ENCODE measurements around the gene TES. TPM values are rescaled to one million over a fixed set of nuclear protein-coding genes. Genes with fewer than 3 reads are reported as not detected.

Gene TES
- total and polyA plus RNA-seq, 2 of the 8 experiments (the other 6 are each of a cell fraction or from before 2014, with no cell fraction given), result 18.2 to 36.3 TPM

GRCh38 chr7:116173051-116174028 is 37.0 kb upstream of the TES start:
- no peak overlapping the region for H2BK15ac ChIP-seq (ENCODE audit: low read length)
- H3K18ac ChIP-seq (ENCODE audit: extremely low read depth, low read length), result no peak overlapping the region
- FAIRE-seq (no peak), DNase-seq (ENCODE audit: low read depth in 1 of 2, low spot score in 2 of 2) (no peak)
- no peaks in the 10 kb centered on the region for H3K27me3 ChIP-seq (replicated peaks in 1 of 4; ENCODE audit: control insufficient read depth in 3 of 4, extremely low read depth in 1 of 4, insufficient read depth in 3 of 4, low read length in 3 of 4)
- no peak overlapping the region for H4K5ac ChIP-seq (ENCODE audit: insufficient read length, low read depth, low read length)
- 69% methylated on average over 8 of the region's 8 CpGs; no CpG with 5 or more reads in 1 of the 2 experiments for WGBS, 2 experiments (ENCODE audit: extremely low coverage in 1 of 2, insufficient coverage in 1 of 2, insufficient read length in 1 of 2, insufficient replicate concordance in 2 of 2, low coverage in 1 of 2, low lambda C conversion rate in 2 of 2, missing lambda C conversion rate in 1 of 2)
- ChIA-PET CTCF (ENCODE audit: partially characterized antibody) (interaction anchor here (0.6 to 6.1 kb wide), 36 partner anchors 8 to 760 kb away, joined by 3 to 46 read pairs (median 5); no protein-coding TSS in a partner anchor), POLR2A (ENCODE audit: partially characterized antibody) (no interaction called here)
- H3K4ac ChIP-seq (replicated peaks; ENCODE audit: insufficient read length, low read depth, low read length), result no peak overlapping the region
- no peaks in the 10 kb centered on the region for H3K36me3 ChIP-seq (ENCODE audit: control insufficient read depth in 2 of 4, insufficient read depth in 4 of 4, low read length in 3 of 4)
- H2AK5ac ChIP-seq (ENCODE audit: low read depth, low read length), result no peak overlapping the region
- H3K4me3 ChIP-seq (ENCODE audit: extremely low read depth in 1 of 4, insufficient read depth in 2 of 4, low read depth in 3 of 4, low read length in 4 of 4), result no peak overlapping the region
- H3K23me2 ChIP-seq (ENCODE audit: low read depth, low read length), result no peaks in the 10 kb centered on the region
- no peak overlapping the region for H3K9ac ChIP-seq (replicated peaks in 1 of 4; ENCODE audit: extremely low read depth in 1 of 4, low read depth in 3 of 4, low read length in 3 of 4)
- H3K4me2 ChIP-seq (ENCODE audit: insufficient read depth in 1 of 2, low read depth in 2 of 2, low read length in 2 of 2), result no peak overlapping the region
- H2BK120ac ChIP-seq (replicated peaks; ENCODE audit: low read depth, low read length), result no peak overlapping the region
- H3K27ac ChIP-seq (ENCODE audit: low read depth, low read length), result no peak overlapping the region
- H2BK12ac ChIP-seq (ENCODE audit: low read depth, low read length), result no peak overlapping the region
- H3K14ac ChIP-seq (ENCODE audit: insufficient read length), result no peak overlapping the region
- no peak overlapping the region for H2AFZ ChIP-seq (ENCODE audit: low read length)
- no peak overlapping the region for H2BK20ac ChIP-seq (ENCODE audit: low read length)
- no peak overlapping the region for H3K23ac ChIP-seq (ENCODE audit: insufficient read length)
- no peak overlapping the region for H2BK5ac ChIP-seq (ENCODE audit: low read depth, low read length)
- no peaks in the 10 kb centered on the region for H3K79me1 ChIP-seq (ENCODE audit: low read depth, low read length)
- H4K20me1 ChIP-seq (replicated peaks in 1 of 2; ENCODE audit: control insufficient read depth in 1 of 2, insufficient read depth in 2 of 2, low read length in 2 of 2), result no peaks in the 10 kb centered on the region
- H3K79me2 ChIP-seq (ENCODE audit: control insufficient read depth in 1 of 2, insufficient read depth in 2 of 2, low read length in 2 of 2), result no peaks in the 10 kb centered on the region
- no peaks in the 10 kb centered on the region for H3K9me3 ChIP-seq (ENCODE audit: insufficient read depth in 2 of 2, low read depth in 1 of 2, low read length in 1 of 2)
- TF ChIP-seq CTCF (IDR thresholded peaks at IDR 0.05; ENCODE audit: control extremely low read depth in 1 of 3, insufficient read depth in 1 of 3, low read depth in 1 of 3, low read length in 3 of 3) (peak in 1 of 3 experiments; percentile 18; a peak in 2 of 4 replicates), RAD21 (IDR thresholded peaks at IDR 0.05 in 1 of 2, conservative IDR thresholded peaks at IDR 0.05 in 1 of 2; ENCODE audit: low read depth in 2 of 2, low read length in 2 of 2) (peak; percentile 62 to 68), SIX5 (IDR thresholded peaks at IDR 0.05; ENCODE audit: low read depth, low read length) (no peak), RXRA (IDR thresholded peaks at IDR 0.05; ENCODE audit: insufficient read depth, low read depth, low read length) (no peak), ZNF274 (IDR thresholded peaks at IDR 0.05; ENCODE audit: borderline replicate concordance, extremely low read depth, low read length) (no peak)
- no peaks in the 10 kb centered on the region; a peak in 1 of 7 replicates for H3K4me1 ChIP-seq (replicated peaks in 1 of 4; ENCODE audit: control insufficient read depth in 3 of 4, insufficient read depth in 4 of 4, low read length in 3 of 4)
- H4K8ac ChIP-seq (ENCODE audit: extremely low read depth, insufficient read depth, low read length), result no peak overlapping the region
- H4K91ac ChIP-seq (replicated peaks; ENCODE audit: insufficient read length, low read length), result no peak overlapping the region
- no peak overlapping the region for H3K56ac ChIP-seq (replicated peaks; ENCODE audit: insufficient read length, low read depth, low read length)
